A549 treated with Hydrocortisone at 1 μM for 4 hours (cell line): ENCODE measurements around the gene INHBE. TPM values are rescaled to one million over a fixed set of nuclear protein-coding genes. Genes with fewer than 3 reads are reported as not detected.

Experiments used
- total RNA-seq: library from RNA; stranded (reverse); fragments of 200-300 nt; extraction: Qiagen RNA extraction; gene quantifications from 5 replicates; pipeline ENCODE4 v1.2.3, GENCODE V29; 2022

INHBE gene
- total RNA-seq: 0.05 to 0.09 TPM in 2 of 5 replicates, not detected in the others

GRCh38 chr12:57454566-57455373 is at the start of gene INHBE:
Gene INHBE, plus strand, starts transcription at chr12:57455307. Its CDS starts 230 bp downstream, at chr12:57455537.

GRCh38 chr12:57430931-57431566 is 24.1 kb upstream of the INHBE start, which contains the start of gene R3HDM2:
Gene R3HDM2, minus strand, starts transcription at chr12:57431043. Its CDS starts 120,615 bp downstream, at chr12:57310428.

GRCh38 chr12:57434517-57435223 is 20.4 kb upstream of the INHBE start, which contains the start of gene INHBC:
Gene INHBC, plus strand, starts transcription at chr12:57434784. Its CDS starts 103 bp downstream, at chr12:57434887.

GRCh38 chr12:57459750-57460467 is 4.8 kb downstream of the INHBE start, which contains the start of gene GLI1:
Gene GLI1, plus strand, starts transcription at chr12:57459785. Its CDS starts 3,907 bp downstream, at chr12:57463692.

GRCh38 chr12:57479376-57480115 is 24.4 kb downstream of the INHBE start, which contains the start of gene ARHGAP9:
Gene ARHGAP9, minus strand, starts transcription at chr12:57479866. Its CDS starts 460 bp downstream, at chr12:57479406.

GRCh38 chr12:57487597-57488401 is 32.7 kb downstream of the INHBE start, which contains the start of gene MARS1:
Gene MARS1, plus strand, starts transcription at chr12:57488068. Its CDS starts 23 bp downstream, at chr12:57488091.

Other genes starting within 250 kb of the INHBE start
- gene NXPH4, start 238.5 kb upstream of the INHBE start, total RNA-seq: 4.1 to 6.0 TPM (median 5.1 TPM) in 5 replicates
- gene SHMT2, start 225.6 kb upstream of the INHBE start, total RNA-seq: 112 to 153 TPM (median 121 TPM) in 5 replicates
- 0.18 to 0.36 TPM (median 0.30 TPM) in 5 replicates for gene STAC3, start 204.1 kb upstream of the INHBE start, total RNA-seq
- 7.6 to 9.8 TPM (median 8.0 TPM) in 5 replicates for gene R3HDM2, start 24.3 kb upstream of the INHBE start, total RNA-seq
- 0.05 TPM in 1 of 5 replicates, not detected in the others for gene INHBC, start 20.5 kb upstream of the INHBE start, total RNA-seq
- 4.5 to 6.2 TPM (median 5.6 TPM) in 5 replicates for gene GLI1, start 4.5 kb downstream of the INHBE start, total RNA-seq
- 0.17 to 0.62 TPM (median 0.38 TPM) in 5 replicates for gene ARHGAP9, start 24.6 kb downstream of the INHBE start, total RNA-seq
- 125 to 280 TPM (median 129 TPM) in 5 replicates for gene MARS1, start 32.8 kb downstream of the INHBE start, total RNA-seq
- 23.0 to 31.1 TPM (median 26.3 TPM) in 5 replicates for gene DDIT3, start 65.2 kb downstream of the INHBE start, total RNA-seq
- 20.1 to 28.9 TPM (median 27.2 TPM) in 5 replicates for gene MBD6, start 67.5 kb downstream of the INHBE start, total RNA-seq
- 115 to 190 TPM (median 121 TPM) in 5 replicates for gene DCTN2, start 91.9 kb downstream of the INHBE start, total RNA-seq
- gene KIF5A, start 94.7 kb downstream of the INHBE start, total RNA-seq: 0.17 to 0.23 TPM (median 0.18 TPM) in 5 replicates
- 38.4 to 53.3 TPM (median 39.1 TPM) in 5 replicates for gene PIP4K2C, start 135.9 kb downstream of the INHBE start, total RNA-seq
- 16.2 to 18.9 TPM (median 18.6 TPM) in 5 replicates for gene DTX3, start 149.5 kb downstream of the INHBE start, total RNA-seq
- 4.2 to 6.7 TPM (median 5.7 TPM) in 5 replicates for gene ARHGEF25, start 156.1 kb downstream of the INHBE start, total RNA-seq
- 38.5 to 45.9 TPM (median 42.8 TPM) in 5 replicates for gene B4GALNT1, start 177.9 kb downstream of the INHBE start, total RNA-seq
- 110 to 134 TPM (median 114 TPM) in 5 replicates for gene OS9, start 238.8 kb downstream of the INHBE start, total RNA-seq